ENCODE data around the gene SORCS1.

SORCS1 gene

DNA sequence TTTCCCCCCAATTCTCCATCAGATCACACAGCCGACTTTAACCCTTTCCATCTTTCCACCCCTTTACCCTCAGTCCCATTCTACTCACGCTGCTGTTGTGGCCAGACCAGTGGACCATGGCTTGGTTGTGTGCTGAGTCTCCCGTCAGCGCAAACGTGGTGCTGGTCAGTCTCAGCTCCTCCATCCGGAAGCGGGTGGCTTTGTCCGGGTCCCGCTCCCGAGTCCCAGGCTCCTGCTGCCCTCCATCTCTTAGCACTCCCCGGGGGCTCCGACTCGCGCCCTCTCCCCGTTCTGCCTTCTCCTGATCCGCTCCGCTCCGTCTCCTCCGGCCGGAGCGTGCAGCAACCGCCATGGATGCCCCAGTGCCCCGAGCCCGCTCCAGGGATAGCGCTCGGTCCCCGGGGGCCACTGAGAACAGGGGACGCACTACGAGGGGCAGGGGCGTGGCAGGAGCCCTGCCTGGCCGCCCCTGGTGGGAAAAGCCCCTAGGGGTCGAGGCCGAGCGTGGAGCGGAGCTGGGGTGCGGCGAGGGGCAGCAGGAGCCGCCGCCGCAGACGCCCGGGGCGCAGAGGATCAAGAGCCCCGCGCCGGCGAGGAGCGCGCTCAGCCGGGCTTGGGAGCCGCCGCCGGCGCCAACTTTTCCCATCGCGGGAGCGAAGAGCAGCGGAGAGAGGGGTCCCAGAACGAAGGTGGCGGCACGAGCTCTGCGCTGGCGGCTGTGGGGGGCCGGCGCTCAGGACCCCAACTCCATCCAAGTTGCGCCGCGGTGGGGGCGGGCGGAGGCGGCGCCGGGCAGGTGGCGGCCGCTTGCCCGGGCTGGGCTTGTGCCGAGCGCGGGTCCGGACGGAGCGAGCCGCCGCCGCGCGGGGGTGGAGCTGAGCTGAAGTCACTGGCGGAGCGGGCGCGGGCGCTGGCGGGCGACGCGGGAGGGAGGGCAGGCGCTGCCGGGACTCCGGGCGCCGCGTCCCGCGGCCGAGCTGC, at the start of gene SORCS1:
Gene SORCS1 (minus strand): TSS at position 826 of the 981 bp plus-strand sequence.
- DNase-seq (ENCODE audit: low spot score): no peak

DNA sequence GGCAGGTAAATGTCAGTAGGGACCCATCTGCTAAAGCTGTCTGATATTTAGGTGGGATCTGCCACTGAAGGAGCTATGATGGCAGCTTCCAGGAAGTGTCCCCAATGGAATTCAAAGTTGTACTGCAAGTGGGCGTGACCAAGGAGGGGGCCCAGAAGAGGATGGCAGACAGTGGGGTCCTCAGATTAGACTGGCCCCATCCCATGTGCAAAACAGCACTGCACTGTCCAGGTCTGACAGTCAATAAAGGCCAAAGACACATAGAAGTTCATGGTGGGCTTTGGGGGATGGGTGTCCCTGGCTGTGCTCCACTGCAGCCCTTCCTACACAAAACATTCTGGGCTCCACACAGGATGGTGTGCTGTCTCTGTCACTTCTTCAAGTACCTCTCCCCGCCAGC, 49.8 kb upstream of the SORCS1 start:
- no peak for DNase-seq (ENCODE audit: low spot score)

DNA sequence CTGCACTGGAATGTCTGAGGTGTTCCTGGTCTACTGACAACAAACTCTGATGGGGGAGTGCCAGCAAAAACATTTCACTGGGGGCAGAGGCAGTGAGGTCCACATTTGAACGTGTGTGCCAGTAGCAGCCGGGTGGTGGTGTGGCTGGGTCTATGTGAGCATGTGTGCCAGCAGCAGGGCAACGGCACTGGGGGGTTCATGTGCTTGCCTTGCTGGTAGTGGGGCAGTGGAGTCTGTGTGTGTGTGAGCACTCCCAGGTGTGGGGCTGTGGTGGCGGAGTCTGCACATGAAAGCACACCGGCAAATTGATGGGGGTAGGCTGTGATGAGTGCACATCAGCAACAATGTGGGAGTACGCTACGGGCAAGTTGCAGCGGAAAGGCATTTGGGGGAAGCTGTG, 49.4 kb upstream of the SORCS1 start:
- DNase-seq (ENCODE audit: low spot score): no peak

DNA sequence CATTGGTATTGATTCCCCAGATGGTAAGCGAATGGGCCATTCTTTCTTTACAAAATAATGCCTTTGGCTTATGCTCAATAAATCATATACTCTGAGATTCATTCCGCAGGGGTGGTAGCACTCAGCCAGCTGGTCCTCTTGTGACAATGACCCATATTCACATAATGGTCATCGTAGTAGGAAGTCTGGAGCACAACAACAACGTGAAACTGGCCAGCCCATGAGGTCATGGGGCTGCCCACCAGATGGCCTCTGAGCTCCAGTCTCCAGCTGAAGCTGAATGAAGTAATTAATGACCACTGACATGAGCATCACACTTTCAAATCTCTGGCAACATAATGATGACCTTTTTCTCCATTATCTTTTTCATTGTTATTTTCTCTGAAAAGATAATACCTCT, 42.3 kb upstream of the SORCS1 start:
- no peak for DNase-seq (ENCODE audit: low spot score)

DNA sequence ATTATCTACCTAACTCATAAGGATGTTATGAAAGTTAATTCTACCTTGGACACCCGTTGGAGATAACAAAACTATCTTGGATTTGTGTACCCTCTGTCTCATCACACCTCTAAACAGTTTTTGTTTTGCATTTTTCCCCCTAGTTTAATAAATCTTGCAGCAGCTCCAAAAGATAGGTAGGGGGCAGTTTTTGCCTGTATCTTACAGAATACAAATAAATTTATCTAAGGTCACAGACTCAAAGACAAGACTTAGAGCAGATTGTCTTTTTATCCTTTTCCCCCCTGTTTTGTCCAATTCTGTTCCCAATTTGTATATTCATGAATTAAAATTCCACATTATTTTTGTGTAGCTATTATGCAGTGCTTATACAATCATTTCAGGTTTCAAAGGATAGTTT, 5.0 kb upstream of the SORCS1 start:
- DNase-seq (ENCODE audit: low spot score): no peak

DNA sequence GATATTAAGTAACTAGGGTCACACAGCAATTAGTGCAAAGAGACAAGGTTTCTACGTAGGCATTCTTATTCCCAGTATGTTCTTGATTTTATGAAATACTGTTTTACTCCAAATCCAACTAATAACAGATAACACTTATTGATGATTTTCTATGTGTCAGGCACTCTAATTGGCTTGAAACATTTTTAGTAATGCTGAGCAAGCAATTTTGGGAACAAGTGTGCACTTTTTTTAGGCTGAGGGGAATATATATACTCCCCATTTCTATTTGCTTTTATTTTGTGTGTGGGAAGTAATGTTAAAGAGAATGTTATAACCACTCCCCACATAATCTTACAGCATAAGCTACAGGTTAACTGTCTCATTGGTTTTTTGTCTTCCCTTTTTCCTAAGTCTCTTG, 4.2 kb upstream of the SORCS1 start:
- no peak for DNase-seq (ENCODE audit: low spot score)

DNA sequence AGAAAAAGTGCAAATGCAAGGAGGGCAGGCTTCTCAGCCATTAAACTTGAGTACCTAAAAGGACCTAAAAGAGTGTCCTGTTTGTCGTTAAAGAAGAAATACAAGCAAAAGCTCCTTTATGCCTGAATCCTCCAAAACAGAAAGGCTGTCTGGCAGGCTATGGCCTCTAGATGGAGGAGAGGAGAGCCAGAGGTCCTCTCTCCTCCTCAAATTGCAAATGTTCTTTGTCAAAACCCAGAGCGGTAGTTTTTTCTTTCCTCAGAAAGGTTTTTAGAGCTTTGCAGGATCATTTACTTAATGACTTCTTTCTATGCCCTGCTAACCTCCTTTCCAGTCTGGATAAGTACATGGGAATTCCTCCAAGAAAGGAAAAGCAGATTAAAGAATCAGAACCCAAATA, 1.9 kb upstream of the SORCS1 start:
- DNase-seq (ENCODE audit: low spot score): no peak

DNA sequence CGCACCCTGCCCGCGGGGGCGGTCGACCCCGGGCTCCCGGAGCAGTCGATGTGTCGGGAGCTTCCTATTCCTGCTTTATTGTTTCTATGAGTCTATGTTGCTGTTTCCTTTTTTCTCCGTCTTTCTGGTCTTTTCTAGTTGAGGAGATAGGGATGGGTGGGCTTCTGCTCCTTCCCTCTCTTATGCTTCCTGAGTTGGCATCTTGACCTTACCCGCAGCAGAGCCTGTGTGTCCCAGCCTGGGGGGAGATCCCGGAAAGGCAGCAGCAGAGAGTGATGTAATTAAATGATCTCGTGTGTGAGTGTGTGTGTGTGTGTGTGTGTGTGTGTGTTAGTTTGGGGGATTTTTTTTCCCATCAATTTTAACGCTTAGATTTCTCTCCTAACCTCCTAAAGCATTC, 486 bp upstream of the SORCS1 start:
- DNase-seq (ENCODE audit: low spot score): no peak

DNA sequence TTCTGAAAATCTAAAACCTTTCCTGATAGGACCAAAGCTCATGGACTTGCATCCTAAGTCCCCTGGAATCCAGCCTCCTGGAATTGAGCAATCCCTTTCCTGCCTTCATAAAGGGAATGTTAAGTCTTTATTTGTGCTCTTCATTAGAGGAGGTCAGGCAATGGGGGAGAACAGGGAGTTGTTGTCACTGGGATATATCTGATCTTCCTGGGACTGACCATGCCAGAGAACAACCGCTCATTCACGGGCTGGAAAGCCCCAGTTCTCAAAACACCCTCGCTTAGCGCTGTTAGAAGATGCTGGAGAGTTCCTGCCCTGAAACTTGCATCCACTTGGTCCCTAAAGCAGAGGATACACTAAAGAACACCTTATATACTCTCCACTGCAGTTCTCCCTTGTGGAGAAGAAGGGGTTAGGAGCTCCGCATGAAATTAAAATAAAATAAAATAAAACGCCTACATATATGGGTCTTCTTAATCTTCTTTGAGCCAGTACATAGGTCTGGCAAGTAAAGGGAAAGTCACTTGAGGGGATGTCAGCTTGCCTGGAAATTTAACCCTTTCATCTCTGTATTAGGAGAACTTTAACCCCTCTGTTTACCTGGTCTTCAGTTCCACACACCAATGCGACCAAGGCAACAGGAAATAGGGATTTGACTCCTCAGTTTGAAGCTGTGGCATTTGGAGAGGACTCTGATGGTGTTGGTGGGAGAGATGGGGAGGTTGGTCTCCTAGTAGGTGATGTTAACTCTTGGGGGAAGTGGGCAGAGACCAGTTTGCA, 1.2 kb downstream of the SORCS1 start:
- no peak for DNase-seq (ENCODE audit: low spot score)

DNA sequence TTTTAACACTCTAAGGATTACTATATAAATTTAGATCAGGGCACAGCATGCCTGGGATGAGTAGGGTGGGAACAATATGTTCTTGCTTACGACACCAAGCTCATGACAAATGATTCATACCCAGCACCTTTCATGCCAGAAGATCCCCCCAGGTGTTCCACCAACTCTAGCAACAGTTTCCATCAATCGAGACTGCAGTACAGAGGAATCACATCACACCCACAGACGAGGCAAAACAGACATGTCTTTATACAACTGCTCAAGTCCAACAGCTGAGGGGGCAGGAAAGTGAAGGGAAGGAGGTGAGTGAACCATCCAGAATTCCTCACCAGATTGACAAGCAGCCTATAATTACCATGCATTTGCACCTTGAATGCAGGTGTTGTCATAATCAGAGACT, 3.6 kb downstream of the SORCS1 start:
- no peak for DNase-seq (ENCODE audit: low spot score)

DNA sequence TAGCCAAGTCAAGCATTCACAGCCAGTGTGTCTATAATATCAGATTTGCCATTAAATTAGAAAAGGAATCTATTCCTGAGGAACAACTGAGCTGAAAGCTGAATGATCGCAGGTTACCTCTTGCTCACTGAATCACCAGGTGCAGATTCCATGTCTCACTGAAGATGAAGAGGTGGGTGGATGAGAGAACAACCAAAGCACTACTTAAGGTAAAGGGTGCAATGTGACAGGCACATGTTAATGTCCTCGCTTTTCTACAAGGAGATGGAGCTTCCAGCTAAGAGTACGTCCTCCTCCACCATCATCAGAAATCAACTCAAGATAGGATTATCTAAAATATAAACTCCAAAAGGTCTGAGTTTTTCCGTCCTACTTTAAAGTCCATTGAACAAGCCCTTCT, 4.6 kb downstream of the SORCS1 start:
- DNase-seq (ENCODE audit: low spot score): no peak

DNA sequence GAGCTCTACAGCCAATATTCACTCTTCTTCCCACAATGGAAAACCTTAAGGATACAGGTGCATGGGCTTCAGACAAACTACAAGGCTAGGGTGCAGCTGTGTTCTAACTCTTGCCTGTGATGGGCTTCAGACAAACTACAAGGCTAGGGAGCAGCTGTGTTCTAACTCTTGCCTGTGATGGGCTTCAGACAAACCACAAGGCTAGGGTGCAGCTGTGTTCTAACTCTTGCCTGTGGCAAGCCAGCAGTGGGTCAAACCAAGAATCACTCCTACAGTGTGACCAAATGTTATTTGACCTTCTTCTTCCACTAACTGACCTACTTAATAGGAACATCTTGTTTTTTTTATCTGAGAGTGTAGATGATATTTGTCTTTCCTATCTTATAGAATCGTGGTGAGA, 7.4 kb downstream of the SORCS1 start:
- no peak for DNase-seq (ENCODE audit: low spot score)

DNA sequence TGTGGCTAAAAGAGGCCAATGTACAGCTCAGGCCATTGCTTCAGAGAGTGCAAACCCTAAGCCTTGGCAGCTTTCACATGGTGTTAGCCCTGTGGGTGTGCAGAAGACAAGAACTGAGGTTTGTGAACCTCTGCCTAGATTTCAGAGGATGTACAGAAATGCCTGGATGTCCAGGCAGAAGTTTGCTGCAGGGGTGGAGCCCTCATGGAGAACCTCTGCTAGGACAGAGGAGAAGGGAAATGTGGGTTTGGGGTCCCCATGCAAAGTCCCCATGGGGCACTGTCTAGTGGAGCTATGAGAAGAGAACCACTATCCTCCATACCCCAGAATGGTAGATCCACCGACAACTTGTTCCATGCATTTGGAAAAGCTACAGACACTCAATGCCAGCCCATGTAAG, 12.4 kb downstream of the SORCS1 start:
- DNase-seq (ENCODE audit: low spot score): no peak

DNA sequence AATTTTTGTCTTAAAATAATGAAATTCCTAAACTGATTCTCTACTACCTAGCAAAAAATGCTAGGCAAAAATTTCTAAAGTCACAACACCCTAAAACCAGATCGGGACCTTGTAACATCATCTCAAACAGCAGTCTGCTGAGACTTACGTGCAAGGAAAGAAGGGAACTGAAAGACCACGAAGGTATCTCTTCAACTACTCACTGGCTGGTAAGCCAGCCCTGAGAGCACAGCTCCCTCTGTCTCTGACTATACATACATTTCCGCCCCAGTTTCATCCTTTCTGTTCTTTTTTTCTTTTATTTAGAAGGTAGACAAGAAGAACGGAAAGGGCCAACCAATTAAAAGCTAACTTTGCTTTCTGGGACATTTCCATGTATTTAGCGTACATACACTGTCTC, 15.6 kb downstream of the SORCS1 start:
- no peak for DNase-seq (ENCODE audit: low spot score)

DNA sequence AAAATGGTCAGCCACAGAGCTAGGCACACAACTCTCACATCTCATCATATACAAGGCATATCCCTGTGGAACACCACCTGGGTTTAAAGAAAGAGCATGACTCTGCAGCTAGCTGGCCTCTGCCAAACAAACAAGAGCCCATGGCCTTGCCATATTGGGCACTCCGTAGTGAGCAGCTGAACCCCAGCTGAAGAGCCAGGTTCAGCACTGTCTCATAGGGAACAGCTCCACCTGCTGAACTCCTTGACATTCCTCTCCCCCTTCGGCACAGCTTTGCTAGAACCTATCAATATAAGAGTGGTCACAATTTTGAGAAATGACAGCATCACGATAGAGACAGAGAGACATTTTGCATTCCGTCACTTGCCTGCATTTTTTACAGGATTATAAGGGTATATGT, 20.0 kb downstream of the SORCS1 start:
- DNase-seq (ENCODE audit: low spot score): no peak

DNA sequence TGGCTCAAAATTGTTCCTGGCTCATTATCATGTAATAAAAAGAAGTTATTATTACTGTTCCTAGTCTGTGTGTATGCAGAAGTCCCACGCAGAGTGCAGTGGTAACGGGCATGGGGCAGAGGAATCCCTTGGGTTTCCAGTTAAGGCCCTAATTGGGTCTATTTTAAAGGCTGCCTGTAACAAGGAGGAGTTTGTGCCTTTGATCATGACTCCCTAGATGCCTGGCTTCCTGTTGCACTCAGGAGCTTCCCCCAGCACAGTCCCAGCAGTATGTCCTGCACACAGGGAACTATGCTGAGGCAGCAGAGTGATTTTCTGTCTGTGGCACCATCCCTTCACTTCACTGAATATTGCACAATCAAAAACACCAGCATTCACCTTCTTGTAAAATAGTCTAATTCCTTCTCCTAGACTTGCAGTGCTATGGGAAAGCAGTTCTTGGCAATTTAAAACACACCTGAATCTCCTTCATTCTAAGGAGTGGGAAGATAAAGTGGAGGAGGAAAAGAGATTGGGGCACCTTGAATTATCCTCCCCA, 22.9 kb downstream of the SORCS1 start:
- no peak for DNase-seq (ENCODE audit: low spot score)

DNA sequence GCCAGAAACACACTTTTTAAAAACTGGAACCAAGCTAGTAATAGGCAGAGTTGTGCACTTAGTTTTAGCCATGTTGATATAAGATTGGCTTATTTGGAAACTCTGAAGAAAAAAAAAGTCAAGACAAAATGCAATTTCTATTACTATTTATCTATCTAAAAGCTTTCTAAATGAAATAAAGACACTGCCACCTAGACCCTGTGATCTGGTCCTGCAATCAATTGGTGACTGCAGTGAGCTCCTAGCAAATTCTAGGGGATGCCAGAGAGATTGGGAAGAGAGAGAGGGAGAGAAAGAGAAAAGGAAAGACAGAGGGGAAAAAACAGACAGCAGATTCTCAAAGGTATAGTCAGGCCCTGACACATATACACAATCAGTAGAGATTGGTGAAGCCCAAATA, 25.3 kb downstream of the SORCS1 start:
- DNase-seq (ENCODE audit: low spot score): no peak

DNA sequence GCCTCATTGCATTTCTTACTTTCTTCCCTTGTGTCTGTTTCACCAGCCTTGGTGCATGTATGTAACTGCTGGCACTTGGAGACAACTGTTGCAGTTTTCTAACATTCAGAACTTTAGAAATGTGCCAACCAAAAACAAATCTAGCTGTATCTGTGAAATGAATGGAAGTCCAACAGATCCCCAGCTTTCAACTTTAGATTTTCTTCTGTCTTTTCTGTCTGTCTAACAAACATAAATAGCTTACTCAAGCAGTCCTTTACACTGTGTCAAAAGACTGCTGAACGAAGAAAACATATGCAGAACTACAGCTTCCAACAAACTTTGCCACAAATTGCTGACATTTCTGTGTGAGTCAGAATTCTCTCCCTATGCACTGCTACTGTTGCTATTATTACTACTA, 30.9 kb downstream of the SORCS1 start:
- DNase-seq (ENCODE audit: low spot score): no peak

DNA sequence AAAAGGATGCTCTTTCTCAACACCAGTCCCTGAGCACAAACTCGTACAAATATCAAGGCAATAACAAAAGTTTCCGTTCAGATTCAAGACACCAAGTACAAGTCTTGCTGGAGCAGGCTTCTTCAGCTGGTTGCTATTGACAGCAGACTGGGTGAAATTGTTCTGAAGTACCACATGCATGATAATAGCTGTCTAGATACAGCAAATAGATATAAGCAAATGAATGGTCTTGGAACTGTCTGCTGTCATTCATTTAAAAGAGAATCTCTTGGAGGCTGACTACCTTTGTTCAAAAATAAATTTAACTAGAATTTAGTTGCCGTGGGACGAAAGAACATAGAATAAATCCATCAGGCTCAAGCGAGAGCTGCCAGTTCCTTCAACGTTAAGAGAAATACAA, 35.5 kb downstream of the SORCS1 start:
- DNase-seq (ENCODE audit: low spot score): no peak

DNA sequence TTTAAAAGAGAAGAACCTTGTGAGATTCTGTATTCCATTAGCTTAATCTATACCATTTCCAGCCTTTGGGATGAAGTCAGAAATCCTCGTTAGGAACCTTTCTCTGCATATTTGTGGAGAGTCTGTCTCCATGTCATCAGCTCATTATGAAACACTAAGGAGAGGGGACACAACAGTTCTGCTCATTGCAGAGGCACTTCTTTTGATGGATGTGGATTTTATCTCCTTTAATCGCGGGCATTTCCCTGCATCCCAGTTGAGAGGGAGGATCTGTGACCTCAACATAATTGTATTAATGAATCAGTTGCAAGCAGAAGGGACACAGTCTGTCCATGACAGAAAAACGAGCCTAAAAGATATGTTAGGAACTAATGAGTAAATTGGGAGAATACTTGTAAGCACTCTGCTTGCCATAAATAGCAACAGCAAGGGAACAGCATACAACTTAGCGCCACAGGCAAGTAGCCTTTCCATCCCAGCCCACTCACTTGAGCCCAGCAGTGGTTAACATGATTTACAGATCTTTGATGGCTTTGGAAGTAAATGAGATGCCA, 37.9 kb downstream of the SORCS1 start:
- DNase-seq (ENCODE audit: low spot score): no peak

DNA sequence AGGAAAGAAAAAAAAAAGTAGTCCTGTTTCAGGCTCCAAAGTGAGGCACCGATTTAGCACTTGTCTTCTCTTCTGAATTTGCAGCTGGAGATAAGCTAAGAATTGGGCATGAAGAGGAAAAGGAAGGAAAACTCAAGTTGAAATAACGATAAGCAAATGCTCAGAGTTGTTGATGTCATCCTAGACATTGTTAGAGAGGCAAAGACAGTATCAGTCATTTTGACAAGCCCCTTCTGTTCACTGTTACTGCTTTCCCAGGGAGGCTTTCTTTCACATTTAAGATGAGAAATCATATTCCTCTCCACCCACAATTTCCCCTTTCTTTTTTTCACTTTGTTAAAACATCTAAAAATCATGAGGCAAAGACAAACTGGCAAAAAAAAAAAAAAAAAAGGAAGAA, 41.8 kb downstream of the SORCS1 start:
- no peak for DNase-seq (ENCODE audit: low spot score)

DNA sequence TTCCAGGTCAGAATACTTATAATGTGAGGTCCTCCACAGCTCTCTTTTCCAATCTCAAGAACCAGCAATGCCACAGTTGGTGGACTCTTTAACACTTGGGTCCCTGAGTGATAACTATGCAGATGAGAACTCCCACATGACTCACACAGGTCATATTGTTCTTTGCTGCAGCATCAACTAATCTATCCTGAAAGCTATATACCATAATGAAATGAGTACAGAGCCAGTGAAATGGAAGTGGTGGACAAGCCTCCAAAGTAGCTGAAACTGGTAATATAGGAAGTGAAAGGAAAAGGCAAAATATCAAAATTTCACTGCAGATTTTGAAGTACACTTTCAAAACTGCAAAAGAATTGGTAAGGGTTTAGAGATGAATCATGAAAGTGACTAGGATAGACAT, 45.6 kb downstream of the SORCS1 start:
- no peak for DNase-seq (ENCODE audit: low spot score)
